Neural cell (in vitro differentiated cells): ENCODE measurements around the gene AHSG. TPM values are rescaled to one million over a fixed set of nuclear protein-coding genes. Genes with fewer than 3 reads are reported as not detected.

Experiments
- polyA plus RNA-seq: library from polyadenylated mRNA; depleted of rRNA; stranded (reverse); fragments of >200 nt; gene quantifications from 2 replicates; pipeline ENCODE4 v1.2.3, GENCODE V29; 2014
- small RNA-seq, 3 experiments: library from RNA; depleted of rRNA; stranded (forward); fragments of <200 nt; gene quantifications; one replicate each; pipeline ENCODE3, GENCODE V24; 2012

Gene AHSG
- polyA plus RNA-seq, 1 donor from 2014 or later, result 0.40 TPM

Small RNAs within 50 kb of the gene (small RNA-seq; reads per million reads assigned to genes)
- gene RF00017, result 0 reads per million in 3 experiments

Other genes starting within 250 kb of the AHSG start
- 6.7 and 7.7 TPM in 2 replicates for gene CRYGS, start 68.7 kb upstream of the AHSG start, polyA plus RNA-seq
- 11.6 and 13.4 TPM in 2 replicates for gene TBCCD1, start 45.7 kb upstream of the AHSG start, polyA plus RNA-seq
- 100.0 and 108 TPM in 2 replicates for gene DNAJB11, start 42.3 kb upstream of the AHSG start, polyA plus RNA-seq
- gene FETUB, start 27.3 kb downstream of the AHSG start, polyA plus RNA-seq, result not detected in 2 replicates
- not detected in 2 replicates for gene HRG, start 53.0 kb downstream of the AHSG start, polyA plus RNA-seq
- gene KNG1, start 104.3 kb downstream of the AHSG start, polyA plus RNA-seq, result not detected in 2 replicates
- 2,975 and 3,298 TPM in 2 replicates for gene EIF4A2, start 170.5 kb downstream of the AHSG start, polyA plus RNA-seq
- 85.2 and 91.1 TPM in 2 replicates for gene RFC4, start 193.4 kb downstream of the AHSG start, polyA plus RNA-seq
- gene ADIPOQ, start 229.7 kb downstream of the AHSG start, polyA plus RNA-seq, result not detected in 2 replicates